GM19467 (cell line): ENCODE data around the gene MIGA2.
A peak's percentile ranks its signal among the peaks of the same experiment; 100 is the strongest.
"Not testable (repeated sequence)": the region's sequence is repeated elsewhere in the genome, so short reads cannot be mapped to it uniquely, and the experiment has no call there.

Experiments
- ATAC-seq: cut with Tn5 transposase; IDR thresholded peaks from one replicate; pipeline ENCODE4 v1.9.1; 2021; ENCODE audit warnings: mild to moderate bottlenecking, moderate library complexity; ENCODE audit not compliant: unreplicated experiment

Gene MIGA2

DNA sequence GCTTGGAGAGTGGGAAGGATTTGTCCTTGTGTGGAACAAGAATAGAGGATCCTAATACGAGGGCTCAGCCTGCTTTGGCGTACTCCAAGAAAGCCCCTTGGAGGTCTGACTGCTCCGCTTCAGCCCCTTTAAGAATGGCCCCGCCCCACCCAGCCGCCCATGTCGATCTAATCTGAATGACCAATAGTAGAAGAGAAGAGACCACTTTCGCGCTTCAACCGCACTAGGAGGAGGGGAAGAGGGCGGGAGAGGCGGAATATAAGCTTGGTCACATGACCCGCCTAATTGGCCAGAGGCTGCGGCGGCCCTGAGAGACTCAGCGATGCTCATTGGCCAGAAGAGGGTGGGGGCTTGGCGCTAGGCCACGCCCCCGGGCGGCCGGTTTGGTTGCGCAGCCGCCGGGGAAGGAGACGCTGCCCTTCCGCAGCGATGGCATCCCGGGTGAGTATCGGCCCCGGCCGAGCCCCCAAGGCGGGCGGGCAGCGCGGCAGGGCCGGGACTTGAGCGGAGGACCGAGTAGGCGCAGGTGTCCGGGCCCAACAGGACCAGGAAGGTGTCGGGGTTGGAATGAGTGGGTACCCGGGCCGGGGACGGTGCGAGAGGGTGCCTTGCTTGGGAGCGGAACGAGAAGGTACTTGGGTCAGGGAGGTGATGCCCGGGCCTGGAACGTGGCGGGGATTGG, at the start of gene MIGA2:
TSS of gene MIGA2 (plus strand) at position 386 of the 682 bp plus-strand sequence. CDS start 3,969 bp downstream, outside the sequence.
- ATAC-seq, result peak; percentile 93

DNA sequence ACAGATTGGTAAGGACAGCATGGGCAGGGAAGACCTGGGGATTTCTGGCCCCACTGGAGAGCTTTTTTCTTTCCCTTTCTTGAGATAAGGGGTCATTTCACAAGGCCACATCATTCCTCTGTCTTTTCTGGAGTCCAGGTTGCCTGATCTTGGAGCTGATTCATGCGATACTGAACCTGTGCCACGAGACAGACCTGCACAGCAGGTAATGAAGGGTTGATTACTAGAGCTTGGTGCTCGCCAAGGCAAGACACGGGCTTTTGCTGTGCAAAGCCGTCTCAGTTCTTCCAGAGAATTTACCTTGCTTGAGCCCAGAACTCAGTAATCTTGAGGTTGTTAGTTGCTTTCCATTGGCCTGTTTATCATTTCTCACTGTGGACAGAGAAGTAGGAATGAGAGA, 49.8 kb upstream of the MIGA2 start:
- ATAC-seq, result no peak

DNA sequence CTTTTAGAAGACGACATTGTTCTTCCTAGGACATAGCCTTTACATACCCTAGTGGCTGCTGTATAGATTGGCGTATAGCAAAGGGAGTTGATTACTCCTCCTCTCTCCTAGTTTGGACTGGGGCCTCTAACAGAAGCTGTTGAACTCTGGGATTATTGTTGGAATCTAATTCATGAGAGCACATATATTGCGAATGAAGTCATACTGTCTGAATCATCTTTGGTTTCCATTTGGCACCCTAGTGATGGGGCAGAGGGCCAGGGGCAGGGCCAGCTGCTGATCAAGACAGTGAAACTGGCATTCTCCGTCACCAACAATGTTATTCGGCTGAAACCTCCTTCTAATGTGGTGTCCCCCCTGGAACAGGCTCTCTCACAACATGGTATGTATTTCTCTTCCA, 48.6 kb upstream of the MIGA2 start:
- ATAC-seq, result no peak

DNA sequence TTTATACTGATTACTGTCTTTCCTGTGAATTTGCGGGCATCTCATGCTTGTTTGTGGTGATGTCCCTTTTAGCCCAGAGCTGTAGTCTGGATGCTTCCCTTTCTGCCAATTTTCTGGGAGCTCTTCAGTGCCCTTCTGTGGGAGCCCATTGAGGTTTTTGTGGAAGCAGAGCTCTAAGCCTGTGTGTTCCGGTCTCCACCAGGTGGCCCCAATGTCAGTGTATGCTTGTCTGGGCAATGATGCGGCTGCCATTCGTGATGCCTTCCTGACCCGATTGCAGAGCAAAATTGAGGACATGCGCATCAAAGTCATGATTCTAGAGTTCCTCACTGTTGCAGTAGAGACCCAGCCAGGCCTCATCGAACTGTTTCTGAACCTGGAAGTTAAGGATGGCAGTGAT, 43.4 kb upstream of the MIGA2 start:
- ATAC-seq, result no peak

DNA sequence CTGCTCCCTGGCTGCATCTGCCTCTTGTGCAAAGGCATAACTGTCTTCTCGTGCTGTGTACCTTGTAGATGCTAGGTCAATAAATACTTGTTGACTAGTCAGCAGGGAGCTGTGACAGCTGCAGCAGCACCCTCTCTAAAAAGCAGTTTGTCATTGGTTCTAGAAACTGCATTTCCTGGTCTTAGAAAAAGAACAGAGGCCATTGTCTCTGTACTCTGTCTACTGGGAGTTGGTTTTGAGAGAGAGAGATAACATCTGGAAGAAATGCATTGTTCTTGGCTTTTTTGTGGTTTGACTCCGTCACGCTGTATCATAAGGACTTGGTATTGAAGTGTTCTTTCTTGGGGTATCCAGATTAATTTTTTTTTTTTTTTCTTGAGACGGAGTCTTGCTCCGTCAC, 40.6 kb upstream of the MIGA2 start:
- ATAC-seq, result no peak

- ATAC-seq, result no peak
Observed at GRCh38 chr9:128998462-128998861, 38.0 kb upstream of the MIGA2 start.

GRCh38 chr9:128999581-129000206, 36.7 kb upstream of the MIGA2 start:
- no peak for ATAC-seq

DNA sequence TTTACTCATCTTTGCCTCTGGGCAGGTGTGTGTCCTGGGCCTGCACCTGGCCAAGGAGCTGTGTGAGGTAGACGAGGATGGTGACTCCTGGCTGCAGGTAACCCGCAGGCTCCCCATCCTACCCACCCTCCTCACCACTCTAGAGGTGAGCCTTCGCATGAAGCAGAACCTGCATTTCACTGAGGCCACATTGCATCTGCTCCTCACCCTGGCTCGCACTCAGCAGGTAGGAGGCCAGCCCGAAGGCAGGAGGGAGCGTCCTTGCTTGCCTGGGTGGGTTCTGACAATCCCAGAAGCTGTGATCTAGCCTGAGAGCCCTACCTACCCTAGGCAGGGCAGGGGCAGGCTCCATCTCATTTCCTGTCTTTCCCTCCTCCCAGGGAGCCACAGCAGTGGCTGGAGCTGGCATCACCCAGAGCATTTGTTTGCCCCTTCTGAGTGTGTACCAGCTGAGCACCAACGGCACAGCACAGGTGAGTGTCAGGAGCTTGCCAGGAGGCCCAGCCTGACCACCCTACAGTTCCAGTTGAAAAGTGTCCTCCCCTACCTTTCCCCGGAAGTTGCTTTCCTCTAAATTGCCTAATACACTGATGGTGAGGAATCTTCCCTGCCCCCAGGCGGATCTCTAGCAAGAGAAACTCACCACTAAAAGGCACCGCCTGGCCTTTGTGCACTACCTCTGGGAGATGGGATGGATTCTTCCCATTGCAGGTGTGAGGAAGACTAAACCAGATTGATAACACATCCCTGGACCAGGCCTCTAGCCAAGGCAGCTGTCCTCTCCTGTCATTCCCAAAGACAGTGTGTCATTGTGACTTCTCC, 34.7 kb upstream of the MIGA2 start:
- ATAC-seq, result no peak

DNA sequence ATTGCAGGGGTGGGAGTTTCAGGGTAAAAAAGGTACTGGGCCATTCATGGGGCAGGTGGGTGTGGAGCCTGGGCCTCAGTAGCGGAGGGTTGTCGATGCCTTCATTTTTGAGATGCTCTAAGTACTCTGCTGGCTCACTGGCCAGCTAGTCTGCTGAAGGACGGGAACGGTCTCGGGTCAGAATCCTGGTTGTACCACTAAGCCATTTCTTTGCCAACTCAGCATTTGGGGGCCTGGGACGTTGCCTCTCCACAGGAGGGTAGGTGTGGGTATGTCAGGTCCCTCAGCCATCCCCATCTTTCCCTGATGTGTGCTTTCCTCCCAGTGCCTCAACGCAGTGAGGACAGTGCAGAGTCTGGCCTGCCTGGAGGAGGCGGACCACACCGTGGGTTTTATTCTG, 33.4 kb upstream of the MIGA2 start:
- ATAC-seq, result no peak

- ATAC-seq, result not testable (repeated sequence)
Observed at GRCh38 chr9:129004173-129004572, 32.3 kb upstream of the MIGA2 start.

DNA sequence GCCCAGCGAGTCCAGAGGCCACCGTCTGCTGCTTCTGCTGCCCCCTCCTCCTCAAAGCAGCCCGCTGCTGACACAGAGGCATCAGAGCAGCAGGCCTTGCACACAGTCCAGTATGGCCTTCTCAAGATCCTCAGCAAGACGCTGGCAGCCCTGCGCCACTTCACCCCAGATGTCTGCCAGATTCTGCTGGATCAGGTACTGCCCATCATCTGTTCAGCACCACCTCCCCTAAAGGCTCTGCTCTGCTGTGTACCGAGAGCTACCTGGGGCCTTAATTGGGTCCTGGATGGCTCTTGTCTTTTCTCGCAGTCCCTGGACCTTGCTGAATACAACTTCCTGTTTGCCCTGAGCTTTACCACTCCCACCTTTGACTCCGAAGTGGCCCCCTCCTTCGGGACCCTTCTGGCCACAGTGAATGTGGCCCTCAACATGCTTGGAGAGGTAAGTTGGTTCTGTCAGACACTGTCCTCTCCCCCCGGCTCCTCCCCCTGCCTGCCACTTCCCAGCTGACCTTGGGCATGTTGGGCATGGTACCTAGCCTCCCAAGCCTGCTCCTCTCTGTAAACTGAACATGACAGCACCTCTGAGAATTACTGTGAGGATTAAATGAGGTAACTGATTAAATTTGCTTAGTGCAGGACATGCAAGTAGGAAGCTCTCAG, 31.0 kb upstream of the MIGA2 start:
- ATAC-seq, result no peak

- ATAC-seq, result no peak
Observed at GRCh38 chr9:129006328-129007034, 29.9 kb upstream of the MIGA2 start.

GRCh38 chr9:129007035-129007765, 29.2 kb upstream of the MIGA2 start:
- no peak for ATAC-seq

DNA sequence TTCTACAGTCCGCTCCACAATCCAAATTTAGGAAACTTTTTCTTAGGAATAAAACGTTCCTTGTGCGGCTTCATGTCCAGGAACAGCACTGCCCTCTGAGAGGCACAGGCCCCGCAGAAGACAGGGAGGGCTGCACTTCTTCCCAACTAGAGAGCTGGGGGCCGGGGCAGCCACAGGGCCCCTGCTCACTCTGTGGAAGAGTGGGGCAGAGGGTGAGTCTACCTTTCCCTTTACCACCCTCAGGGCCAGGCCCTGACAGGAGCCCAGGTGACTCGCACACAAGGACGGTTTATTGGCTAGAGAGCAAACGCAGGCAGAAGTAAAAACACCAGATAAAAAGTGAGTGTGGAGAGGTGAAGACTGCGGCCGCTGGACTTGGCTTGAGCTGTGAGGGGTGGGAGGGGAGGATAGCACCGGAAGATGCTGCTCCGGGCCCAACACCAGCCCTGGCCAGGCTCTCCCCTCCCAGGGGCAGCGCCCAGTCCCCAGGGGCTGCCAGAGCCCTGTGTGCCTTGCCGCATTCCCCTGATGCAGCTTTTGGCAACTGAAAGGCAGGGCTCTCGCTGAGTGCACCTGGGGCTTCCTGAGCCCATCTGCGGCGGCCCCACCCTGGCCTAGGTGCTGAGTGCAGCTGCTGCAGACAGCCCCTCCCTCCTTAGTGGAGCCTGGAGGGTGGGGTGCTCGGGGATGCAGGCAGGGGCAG, 28.5 kb upstream of the MIGA2 start:
- no peak for ATAC-seq

GRCh38 chr9:129008469-129008965, 27.9 kb upstream of the MIGA2 start:
- no peak for ATAC-seq

DNA sequence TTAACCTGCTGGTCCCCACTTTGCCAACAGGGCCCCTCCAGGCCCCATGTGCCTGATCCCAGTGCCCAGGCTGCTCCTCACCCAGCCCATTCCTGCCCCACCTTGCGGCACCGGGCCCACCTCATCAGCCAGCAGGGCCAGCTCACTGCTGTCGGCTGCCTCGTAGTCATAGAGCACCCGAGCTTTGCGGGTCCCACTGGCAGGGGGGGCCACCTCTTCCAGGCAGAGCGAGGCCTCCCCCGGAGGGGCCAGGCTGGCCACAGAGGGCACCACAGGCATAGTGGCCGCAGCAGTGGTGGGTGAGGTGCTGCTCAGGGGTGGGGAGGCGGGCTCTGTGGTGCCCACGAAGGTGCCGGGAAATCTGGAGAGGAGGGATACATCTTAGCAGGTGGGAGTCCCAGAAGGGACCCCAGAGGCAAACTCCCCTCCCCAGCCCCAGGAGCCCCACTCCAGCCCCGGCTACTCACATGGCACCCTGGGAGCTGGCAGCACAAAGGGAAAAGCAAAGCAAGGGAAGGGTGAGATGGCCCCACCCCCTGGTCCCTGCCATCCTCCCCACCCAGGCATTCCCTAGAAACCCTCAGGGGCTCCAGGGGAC, 27.3 kb upstream of the MIGA2 start:
- ATAC-seq, result no peak

DNA sequence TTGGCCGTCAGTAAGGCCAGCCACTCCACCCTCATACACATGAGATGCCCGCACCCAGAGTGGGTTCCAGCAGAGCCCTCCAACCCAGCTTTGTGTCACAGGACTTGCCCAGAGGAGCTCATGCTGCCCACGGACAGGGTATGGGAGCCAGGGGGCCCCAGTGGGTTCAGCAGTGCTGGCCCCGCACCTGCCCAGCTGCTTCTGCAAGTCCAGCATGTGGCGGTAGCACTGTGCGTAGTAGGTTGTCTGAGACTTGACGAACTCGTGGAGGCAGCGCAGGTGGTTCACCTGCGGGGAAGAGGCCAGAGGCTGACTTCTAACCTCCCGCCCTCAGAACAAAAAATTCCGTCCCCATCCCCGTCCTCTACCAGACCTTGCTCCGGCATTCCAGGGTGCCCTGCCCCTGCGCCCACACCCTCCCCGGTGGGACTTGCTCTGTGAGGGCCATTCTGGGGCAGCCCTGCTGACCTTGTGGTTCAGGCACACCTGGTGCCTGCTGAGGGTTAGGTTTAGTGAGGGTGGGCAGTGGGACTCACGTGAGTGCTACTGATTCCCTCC, 26.8 kb upstream of the MIGA2 start:
- no peak for ATAC-seq

GRCh38 chr9:129010267-129010975, 26.0 kb upstream of the MIGA2 start:
- ATAC-seq, result no peak
